ENCODE measurements around the gene CDKAL1.

CDKAL1 gene

GRCh38 chr6:20924911-20925543 lies 390.8 kb downstream of the CDKAL1 start:
- TF ChIP-seq POLR2AphosphoS5 (IDR thresholded peaks at IDR 0.05; ENCODE audit: low read depth, low read length) (no peak), TAF1 (IDR thresholded peaks at IDR 0.05; ENCODE audit: borderline replicate concordance, insufficient read depth, low read length) (no peak), SIN3A (IDR thresholded peaks at IDR 0.05; ENCODE audit: borderline replicate concordance, insufficient read depth, low read length) (no peak), FOXP2 (optimal IDR thresholded peaks at IDR 0.05; ENCODE audit: borderline replicate concordance, extremely low read depth, extremely low read length, insufficient read depth) (no peak)
- TF ChIP-seq, protein P1, sequence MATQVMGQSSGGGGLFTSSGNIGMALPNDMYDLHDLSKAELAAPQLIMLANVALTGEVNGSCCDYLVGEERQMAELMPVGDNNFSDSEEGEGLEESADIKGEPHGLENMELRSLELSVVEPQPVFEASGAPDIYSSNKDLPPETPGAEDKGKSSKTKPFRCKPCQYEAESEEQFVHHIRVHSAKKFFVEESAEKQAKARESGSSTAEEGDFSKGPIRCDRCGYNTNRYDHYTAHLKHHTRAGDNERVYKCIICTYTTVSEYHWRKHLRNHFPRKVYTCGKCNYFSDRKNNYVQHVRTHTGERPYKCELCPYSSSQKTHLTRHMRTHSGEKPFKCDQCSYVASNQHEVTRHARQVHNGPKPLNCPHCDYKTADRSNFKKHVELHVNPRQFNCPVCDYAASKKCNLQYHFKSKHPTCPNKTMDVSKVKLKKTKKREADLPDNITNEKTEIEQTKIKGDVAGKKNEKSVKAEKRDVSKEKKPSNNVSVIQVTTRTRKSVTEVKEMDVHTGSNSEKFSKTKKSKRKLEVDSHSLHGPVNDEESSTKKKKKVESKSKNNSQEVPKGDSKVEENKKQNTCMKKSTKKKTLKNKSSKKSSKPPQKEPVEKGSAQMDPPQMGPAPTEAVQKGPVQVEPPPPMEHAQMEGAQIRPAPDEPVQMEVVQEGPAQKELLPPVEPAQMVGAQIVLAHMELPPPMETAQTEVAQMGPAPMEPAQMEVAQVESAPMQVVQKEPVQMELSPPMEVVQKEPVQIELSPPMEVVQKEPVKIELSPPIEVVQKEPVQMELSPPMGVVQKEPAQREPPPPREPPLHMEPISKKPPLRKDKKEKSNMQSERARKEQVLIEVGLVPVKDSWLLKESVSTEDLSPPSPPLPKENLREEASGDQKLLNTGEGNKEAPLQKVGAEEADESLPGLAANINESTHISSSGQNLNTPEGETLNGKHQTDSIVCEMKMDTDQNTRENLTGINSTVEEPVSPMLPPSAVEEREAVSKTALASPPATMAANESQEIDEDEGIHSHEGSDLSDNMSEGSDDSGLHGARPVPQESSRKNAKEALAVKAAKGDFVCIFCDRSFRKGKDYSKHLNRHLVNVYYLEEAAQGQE (IDR thresholded peaks at IDR 0.05; ENCODE audit: insufficient read depth in 1 of 2, low read depth in 2 of 2, low read length in 2 of 2): no peak

- TF ChIP-seq SIN3A (IDR thresholded peaks at IDR 0.05; ENCODE audit: borderline replicate concordance, insufficient read depth, low read length) (no peak), TAF1 (IDR thresholded peaks at IDR 0.05; ENCODE audit: borderline replicate concordance, insufficient read depth, low read length) (no peak), FOXP2 (optimal IDR thresholded peaks at IDR 0.05; ENCODE audit: borderline replicate concordance, extremely low read depth, extremely low read length, insufficient read depth) (no peak), POLR2AphosphoS5 (IDR thresholded peaks at IDR 0.05; ENCODE audit: low read depth, low read length) (no peak)
- TF ChIP-seq, protein P1 (IDR thresholded peaks at IDR 0.05; ENCODE audit: insufficient read depth in 1 of 2, low read depth in 2 of 2, low read length in 2 of 2): no peak
These were observed 393.0 kb downstream of the CDKAL1 start for GRCh38 chr6:20927130-20927860.

DNA sequence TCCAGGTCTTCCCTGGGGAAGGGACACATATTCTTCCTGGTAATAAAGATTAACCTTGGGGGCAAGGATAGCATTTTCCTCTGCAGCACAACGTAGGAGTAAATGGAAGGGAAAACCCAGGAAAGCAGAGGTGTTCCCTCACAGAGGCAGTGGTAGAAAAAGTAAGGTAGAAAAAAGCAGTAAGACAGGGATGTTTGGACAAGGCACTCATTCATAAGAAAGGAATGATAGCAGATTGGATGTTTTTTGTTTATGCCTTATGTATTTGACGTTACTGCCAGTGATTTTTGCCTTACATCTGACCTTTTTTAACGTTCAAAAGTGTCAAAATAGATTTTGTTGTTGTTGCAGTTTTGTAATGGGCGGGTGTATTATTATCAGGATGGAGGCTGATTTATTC lies 395.0 kb downstream of the CDKAL1 start:
- no peak for TF ChIP-seq SIN3A (IDR thresholded peaks at IDR 0.05; ENCODE audit: borderline replicate concordance, insufficient read depth, low read length)

- TF ChIP-seq, protein P1 (IDR thresholded peaks at IDR 0.05; ENCODE audit: insufficient read depth in 1 of 2, low read depth in 2 of 2, low read length in 2 of 2): no peak
- TF ChIP-seq SIN3A (IDR thresholded peaks at IDR 0.05; ENCODE audit: borderline replicate concordance, insufficient read depth, low read length) (no peak), TAF1 (IDR thresholded peaks at IDR 0.05; ENCODE audit: borderline replicate concordance, insufficient read depth, low read length) (no peak), POLR2AphosphoS5 (IDR thresholded peaks at IDR 0.05; ENCODE audit: low read depth, low read length) (no peak), FOXP2 (optimal IDR thresholded peaks at IDR 0.05; ENCODE audit: borderline replicate concordance, extremely low read depth, extremely low read length, insufficient read depth) (no peak)
These were observed 396.8 kb downstream of the CDKAL1 start for GRCh38 chr6:20931093-20931492.

- no peak for TF ChIP-seq FOXP2 (optimal IDR thresholded peaks at IDR 0.05; ENCODE audit: borderline replicate concordance, extremely low read depth, extremely low read length, insufficient read depth)
- TF ChIP-seq SIN3A (IDR thresholded peaks at IDR 0.05; ENCODE audit: borderline replicate concordance, insufficient read depth, low read length): no peak
- TF ChIP-seq, protein P1 (IDR thresholded peaks at IDR 0.05; ENCODE audit: insufficient read depth in 1 of 2, low read depth in 2 of 2, low read length in 2 of 2): no peak
- TF ChIP-seq POLR2AphosphoS5 (IDR thresholded peaks at IDR 0.05; ENCODE audit: low read depth, low read length): no peak
- TF ChIP-seq TAF1 (IDR thresholded peaks at IDR 0.05; ENCODE audit: borderline replicate concordance, insufficient read depth, low read length): no peak
These were observed 397.5 kb downstream of the CDKAL1 start for GRCh38 chr6:20931772-20932171.
